Adrenal gland (tissue), 12 donors: ENCODE results near the gene LKAAEAR1. TPM values are rescaled to one million over a fixed set of nuclear protein-coding genes. Genes with fewer than 3 reads are reported as not detected.

Source experiments
- DNase-seq, 7 donors: peaks; one replicate each; pipeline ENCODE4 v3.0.0-alpha.2; 2019 to 2020
- H3K27ac ChIP-seq, 5 donors: fragments of 200-600 bp; sonication (generic) in 4 of 5; 1 replicate in 3 of 5; 2 replicates in 2 of 5; pipeline versions ENCODE4 v1.5.1 to v1.8.0; 2016 to 2020; ENCODE audit warnings: mild to moderate bottlenecking in 1 of 5
- H3K27me3 ChIP-seq: fragments of 200-600 bp; 2 replicates; pipeline ENCODE4 v1.8.0; 2021
- H3K36me3 ChIP-seq, 2 donors: fragments of 200-600 bp; replicated peaks in 1 of 2; 1 replicate in 1 of 2; 2 replicates in 1 of 2; pipeline versions ENCODE4 v1.5.1 to v1.8.0; 2018 to 2022
- H3K4me1 ChIP-seq, 2 donors: fragments of 200-600 bp; replicated peaks in 1 of 2; 1 replicate in 1 of 2; 2 replicates in 1 of 2; pipeline versions ENCODE4 v1.5.1 to v1.8.0; 2018 to 2021
- H3K4me3 ChIP-seq, 4 donors: fragments of 200-600 bp; sonication (generic) in 3 of 4; one replicate each; pipeline ENCODE4 v1.5.1; 2016 to 2018
- H3K9me3 ChIP-seq, 3 donors: fragments of 200-600 bp; sonication (generic) in 1 of 3; replicated peaks in 1 of 3; 1 replicate in 2 of 3; 2 replicates in 1 of 3; pipeline versions ENCODE4 v1.5.1 to v1.8.0; 2016 to 2021
- CTCF ChIP-seq, 6 experiments: fragments of 450-650 bp in 4 of 6; fragments of 200-600 bp in 2 of 6; sonication (generic) in 1 of 6; IDR thresholded peaks; 1 replicate in 5 of 6; 2 replicates in 1 of 6; pipeline versions ENCODE4 v1.5.1 to v1.8.0; 2016 to 2021; ENCODE audit warnings: antibody characterized with exemption in 6 of 6, mild to moderate bottlenecking in 2 of 6, moderate library complexity in 1 of 6
- WGBS, 4 donors: extraction: QIAGEN DNeasy Blood & Tissue Kit in 2 of 4; methylation state at CpG; one replicate each; pipeline versions ENCODE4 v1.1.5 to v1.1.7; 2013 to 2017; 5-methylcytosine and 5-hydroxymethylcytosine counted together
- intact Hi-C, 2 donors: fragments of 100-400 bp; cut with DNase I; formaldehyde crosslinking; loops; one replicate each; pipeline versions ENCODE4 v1.14.1 to v1.15.0; 2022 to 2023
- microRNA-seq, 3 donors: library from miRNA; unstranded; fragments of <30 nt; microRNA quantifications; one replicate each; pipeline ENCODE4, GENCODE V29; 2017 to 2020
- polyA plus RNA-seq, 3 donors: library from polyadenylated mRNA; stranded (reverse); fragments of 200-250 nt in 2 of 3; fragments of 350-450 nt in 1 of 3; fragmentation: Illumina TruSeq in 1 of 3; extraction: RNeasy Lipid Tissue Mini Kit (QIAGEN cat#74804) in 1 of 3; gene quantifications; one replicate each; pipeline ENCODE4 v1.2.3, GENCODE V29; 2013 to 2014
- small RNA-seq, 2 donors: library from RNA; depleted of rRNA; stranded (forward); fragments of <200 nt; gene quantifications; one replicate each; pipeline ENCODE3, GENCODE V24; 2016
- total RNA-seq, 9 donors: library from RNA; depleted of rRNA in 4 of 9; stranded (reverse); fragments of >200 nt in 4 of 9; fragments of 120-200 nt in 1 of 9; fragmentation: NEBNext Ultra II Directional in 1 of 9; extraction: Animal tissue kit (Norgen Biotek cat#: 25700) in 1 of 9; gene quantifications; one replicate each; pipeline versions ENCODE4 v1.1.0 to v1.2.4, GENCODE V29; 2013 to 2023
- donor health status: healthy with polysubstance abuse.
- donor health status: Bipolar disorder and iron deficiency.
- donor health status: DM: yes; HTN: yes; CAD: no.
- donor health status: DM: no; HTN: no; CAD: no.
- donor health status: DM: no; HTN: no; CAD: no.
- donor health status: DM: yes; HTN: yes; CAD: no.

The LKAAEAR1 gene
- total and polyA plus RNA-seq, 12 donors: 0.28 to 1.2 (median 1.1) TPM; not detected in 9

GRCh38 chr20:64035066-64035932 lies 48.9 kb downstream of the LKAAEAR1 start:
- H3K36me3 ChIP-seq: peaks cover 0 to 29% of the 10 kb centered on the region in 2 donors

GRCh38 chr20:64033981-64034493 lies 50.2 kb downstream of the LKAAEAR1 start:
- intact Hi-C loops: loop anchor here in 1 of 2 donors (10.0 kb wide), 1 partner anchor 81 kb away; no protein-coding TSS in a partner anchor
- DNase-seq: no peak

More at GRCh38 chr20:64035066-64035932, 48.9 kb downstream of the LKAAEAR1 start:
- Histone ChIP-seq H3K4me1 (peaks cover 8 to 13% of the 10 kb centered on the region in 2 donors), H3K27ac (no peak overlapping the region), H3K9me3 (no peaks in the 10 kb centered on the region), H3K4me3 (no peak overlapping the region), H3K27me3 (peaks cover 4% of the 10 kb centered on the region)
- WGBS, 4 donors: 82 to 92% (median 85%) methylated on average over 12 to 17 of the region's 17 CpGs
- no peak for TF ChIP-seq CTCF (IDR thresholded peaks at IDR 0.05)
- intact Hi-C loops: loop anchor here in 1 of 2 donors (10.0 kb wide), 1 partner anchor 80 kb away; no protein-coding TSS in a partner anchor
- no peak for DNase-seq

More at GRCh38 chr20:64033981-64034493, 50.2 kb downstream of the LKAAEAR1 start:
- Histone ChIP-seq H3K36me3 (peaks cover 0 to 42% of the 10 kb centered on the region in 2 donors), H3K27me3 (no peaks in the 10 kb centered on the region), H3K27ac (no peak overlapping the region), H3K4me1 (peaks cover 8 to 9% of the 10 kb centered on the region in 2 donors), H3K4me3 (no peak overlapping the region), H3K9me3 (no peaks in the 10 kb centered on the region)
- TF ChIP-seq CTCF (IDR thresholded peaks at IDR 0.05): no peak
- 77 to 82% (median 81%) methylated on average over 5 to 11 of the region's 11 CpGs for WGBS, 4 donors

Small RNA genes lying within 50 kb of the gene (microRNA-seq; reads per million reads assigned to microRNA genes)
- 0 to 3.4 (median 2.0) reads per million in 3 donors for gene MIR6813

Small RNA genes lying within 50 kb of the gene (small RNA-seq; reads per million reads assigned to genes)
- gene AL355803.1 (0 reads per million in 2 donors), gene MIR6813 (0 reads per million in 2 donors)

Other genes starting within 250 kb of the LKAAEAR1 start
- gene ABHD16B, start 222.9 kb downstream of the LKAAEAR1 start, total RNA-seq: not detected
- gene ABHD16B, start 222.9 kb downstream of the LKAAEAR1 start, polyA plus RNA-seq: 1 to 10 TPM in 1 of 3 donors, under 1 TPM in 1, not detected in 1; 0.54 to 1.2 TPM
- gene TPD52L2, start 219.1 kb downstream of the LKAAEAR1 start, total RNA-seq: 100 to 1,000 TPM in 6 of 9 donors, 10 to 100 TPM in 3; 81.9 to 125 (median 112) TPM
- 100 to 1,000 TPM in 2 of 3 donors, 10 to 100 TPM in 1; 92.2 to 114 (median 110) TPM for gene TPD52L2, start 219.1 kb downstream of the LKAAEAR1 start, polyA plus RNA-seq
- gene DNAJC5, start 189.3 kb downstream of the LKAAEAR1 start, total RNA-seq: 10 to 100 TPM; 53.8 to 78.0 (median 64.7) TPM
- 10 to 100 TPM; 26.5 to 31.7 (median 29.7) TPM for gene DNAJC5, start 189.3 kb downstream of the LKAAEAR1 start, polyA plus RNA-seq
- gene UCKL1, start 128.0 kb downstream of the LKAAEAR1 start, total RNA-seq: 10 to 100 TPM; 14.9 to 56.8 (median 37.7) TPM
- 100 to 1,000 TPM in 1 of 3 donors, 10 to 100 TPM in 2; 12.1 to 101 (median 91.3) TPM for gene UCKL1, start 128.0 kb downstream of the LKAAEAR1 start, polyA plus RNA-seq
- 10 to 100 TPM in 7 of 9 donors, 1 to 10 TPM in 2; 8.5 to 24.7 (median 14.0) TPM for gene ZNF512B, start 114.5 kb downstream of the LKAAEAR1 start, total RNA-seq
- 10 to 100 TPM in 2 of 3 donors, 1 to 10 TPM in 1; 3.5 to 39.4 (median 12.1) TPM for gene ZNF512B, start 114.5 kb downstream of the LKAAEAR1 start, polyA plus RNA-seq
- 1 to 10 TPM; 1.1 to 8.8 (median 4.5) TPM for gene SAMD10, start 104.8 kb downstream of the LKAAEAR1 start, total RNA-seq
- gene SAMD10, start 104.8 kb downstream of the LKAAEAR1 start, polyA plus RNA-seq: 1 to 10 TPM; 1.7 to 8.4 (median 4.4) TPM
- 10 to 100 TPM; 49.4 to 73.9 (median 57.6) TPM for gene PRPF6, start 103.3 kb downstream of the LKAAEAR1 start, total RNA-seq
- 10 to 100 TPM; 48.3 to 49.8 (median 49.1) TPM for gene PRPF6, start 103.3 kb downstream of the LKAAEAR1 start, polyA plus RNA-seq
- gene C20orf204, start 48.2 kb downstream of the LKAAEAR1 start, total RNA-seq: 1 to 10 TPM in 2 of 9 donors, under 1 TPM in 7; 0.13 to 1.9 (median 0.42) TPM
- 1 to 10 TPM in 2 of 3 donors, under 1 TPM in 1; 0.05 to 4.8 (median 1.6) TPM for gene C20orf204, start 48.2 kb downstream of the LKAAEAR1 start, polyA plus RNA-seq
- 10 to 100 TPM in 5 of 9 donors, 1 to 10 TPM in 3, under 1 TPM in 1; 0.89 to 45.2 (median 30.4) TPM for gene SOX18, start 34.8 kb downstream of the LKAAEAR1 start, total RNA-seq
- gene SOX18, start 34.8 kb downstream of the LKAAEAR1 start, polyA plus RNA-seq: 10 to 100 TPM in 2 of 3 donors, under 1 TPM in 1; 0.59 to 51.0 (median 16.2) TPM
- gene TCEA2, start 21.2 kb downstream of the LKAAEAR1 start, total RNA-seq: 10 to 100 TPM; 12.6 to 78.6 (median 51.2) TPM
- gene TCEA2, start 21.2 kb downstream of the LKAAEAR1 start, polyA plus RNA-seq: 100 to 1,000 TPM in 2 of 3 donors, 10 to 100 TPM in 1; 19.6 to 184 (median 132) TPM
- 10 to 100 TPM in 8 of 9 donors, 1 to 10 TPM in 1; 5.7 to 42.0 (median 16.0) TPM for gene RGS19, start 4.9 kb downstream of the LKAAEAR1 start, total RNA-seq
- 10 to 100 TPM in 2 of 3 donors, 1 to 10 TPM in 1; 3.0 to 13.5 (median 12.4) TPM for gene RGS19, start 4.9 kb downstream of the LKAAEAR1 start, polyA plus RNA-seq
- 1 to 10 TPM; 1.6 to 5.7 (median 3.0) TPM for gene OPRL1, start 4.3 kb downstream of the LKAAEAR1 start, total RNA-seq
- gene OPRL1, start 4.3 kb downstream of the LKAAEAR1 start, polyA plus RNA-seq: 1 to 10 TPM in 1 of 3 donors, under 1 TPM in 2; 0.24 to 1.6 (median 0.88) TPM
- gene NPBWR2, start 23.2 kb upstream of the LKAAEAR1 start, total RNA-seq: under 1 TPM in 2 of 9 donors, not detected in 7; 0.34 to 0.42 TPM
- under 1 TPM in 2 of 3 donors, not detected in 1; 0.18 to 0.32 TPM for gene NPBWR2, start 23.2 kb upstream of the LKAAEAR1 start, polyA plus RNA-seq
- 1 to 10 TPM in 8 of 9 donors, under 1 TPM in 1; 0.61 to 6.7 (median 2.1) TPM for gene MYT1, start 80.1 kb upstream of the LKAAEAR1 start, total RNA-seq
- gene MYT1, start 80.1 kb upstream of the LKAAEAR1 start, polyA plus RNA-seq: 1 to 10 TPM; 2.4 to 8.5 (median 5.1) TPM
- 100 to 1,000 TPM in 3 of 9 donors, 10 to 100 TPM in 6; 47.9 to 120 (median 68.8) TPM for gene PCMTD2, start 171.3 kb upstream of the LKAAEAR1 start, total RNA-seq
- 10 to 100 TPM; 32.0 to 49.3 (median 39.1) TPM for gene PCMTD2, start 171.3 kb upstream of the LKAAEAR1 start, polyA plus RNA-seq